ENCODE results near the gene REC8.

- TF ChIP-seq CTCF (conservative IDR thresholded peaks at IDR 0.05 in 1 of 2, IDR thresholded peaks at IDR 0.05 in 1 of 2; ENCODE audit: extremely low read depth in 1 of 2, insufficient read depth in 1 of 2, low read depth in 1 of 2, low read length in 2 of 2) (no peak), EZH2 (IDR thresholded peaks at IDR 0.05; ENCODE audit: borderline replicate concordance, low read length) (no peak)
Measured at GRCh38 chr14:24122898-24123297, 49.0 kb upstream of the REC8 start.
